WI38 (cell line): ENCODE data around the gene ANP32B.

Source experiments
- H3K4me3 ChIP-seq: 2 replicates; pipeline ENCODE4 v1.5.1; 2011; ENCODE audit warnings: low read depth, mild to moderate bottlenecking, control low read depth, low read length
- TF ChIP-seq, protein P1 (sequence below): IDR thresholded peaks from 2 replicates; pipeline ENCODE4 v1.5.1; 2012; ENCODE audit warnings: low read depth, mild to moderate bottlenecking, control low read depth, low read length

ANP32B gene

DNA sequence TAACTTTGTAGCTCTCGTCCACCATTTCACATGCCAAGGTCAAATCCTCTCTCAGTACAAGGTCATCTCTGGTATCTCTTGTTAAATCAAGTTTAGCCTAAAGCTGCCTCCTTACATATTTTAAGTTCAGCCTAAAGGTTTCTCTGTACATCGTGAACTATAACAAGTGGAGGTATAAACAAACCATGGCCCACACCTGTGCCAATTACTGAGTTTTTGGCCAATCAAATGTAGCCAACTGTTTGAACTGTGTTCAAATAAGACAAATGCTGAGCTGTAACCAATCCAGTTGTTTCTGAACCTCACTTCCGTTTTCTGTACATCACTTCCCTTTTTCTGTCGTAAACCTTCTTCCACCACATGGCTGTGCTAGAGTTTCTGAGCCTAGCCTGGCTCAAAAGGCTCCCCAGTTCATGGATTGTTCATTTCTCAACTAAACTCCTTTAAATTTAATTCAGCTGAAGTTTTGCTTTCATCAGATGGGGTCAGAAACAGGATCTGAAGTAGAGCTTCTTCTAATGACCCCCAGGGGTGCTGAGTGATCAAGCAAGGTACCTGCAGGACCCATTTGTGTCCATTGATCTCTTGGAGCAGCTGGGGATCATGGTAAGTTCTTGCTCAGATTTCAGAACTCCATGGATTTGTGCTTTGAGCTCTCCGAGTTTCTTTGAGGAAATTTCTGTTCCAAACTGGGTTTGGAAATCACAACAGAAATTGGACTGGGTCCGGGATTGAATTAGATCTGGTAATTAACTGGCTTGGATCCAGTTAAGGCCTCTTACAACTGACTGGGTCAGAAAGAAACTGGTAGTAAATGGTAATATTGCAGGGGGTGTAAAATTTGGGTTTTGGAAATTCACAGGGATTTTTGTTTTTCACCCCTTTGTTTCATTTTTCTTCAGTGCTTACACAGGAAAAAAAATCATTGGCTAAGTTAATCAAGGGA is 62.4 kb downstream of the ANP32B start:
- H3K4me3 ChIP-seq = no peak overlapping the region
- TF ChIP-seq, protein P1, sequence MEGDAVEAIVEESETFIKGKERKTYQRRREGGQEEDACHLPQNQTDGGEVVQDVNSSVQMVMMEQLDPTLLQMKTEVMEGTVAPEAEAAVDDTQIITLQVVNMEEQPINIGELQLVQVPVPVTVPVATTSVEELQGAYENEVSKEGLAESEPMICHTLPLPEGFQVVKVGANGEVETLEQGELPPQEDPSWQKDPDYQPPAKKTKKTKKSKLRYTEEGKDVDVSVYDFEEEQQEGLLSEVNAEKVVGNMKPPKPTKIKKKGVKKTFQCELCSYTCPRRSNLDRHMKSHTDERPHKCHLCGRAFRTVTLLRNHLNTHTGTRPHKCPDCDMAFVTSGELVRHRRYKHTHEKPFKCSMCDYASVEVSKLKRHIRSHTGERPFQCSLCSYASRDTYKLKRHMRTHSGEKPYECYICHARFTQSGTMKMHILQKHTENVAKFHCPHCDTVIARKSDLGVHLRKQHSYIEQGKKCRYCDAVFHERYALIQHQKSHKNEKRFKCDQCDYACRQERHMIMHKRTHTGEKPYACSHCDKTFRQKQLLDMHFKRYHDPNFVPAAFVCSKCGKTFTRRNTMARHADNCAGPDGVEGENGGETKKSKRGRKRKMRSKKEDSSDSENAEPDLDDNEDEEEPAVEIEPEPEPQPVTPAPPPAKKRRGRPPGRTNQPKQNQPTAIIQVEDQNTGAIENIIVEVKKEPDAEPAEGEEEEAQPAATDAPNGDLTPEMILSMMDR = no peak

DNA sequence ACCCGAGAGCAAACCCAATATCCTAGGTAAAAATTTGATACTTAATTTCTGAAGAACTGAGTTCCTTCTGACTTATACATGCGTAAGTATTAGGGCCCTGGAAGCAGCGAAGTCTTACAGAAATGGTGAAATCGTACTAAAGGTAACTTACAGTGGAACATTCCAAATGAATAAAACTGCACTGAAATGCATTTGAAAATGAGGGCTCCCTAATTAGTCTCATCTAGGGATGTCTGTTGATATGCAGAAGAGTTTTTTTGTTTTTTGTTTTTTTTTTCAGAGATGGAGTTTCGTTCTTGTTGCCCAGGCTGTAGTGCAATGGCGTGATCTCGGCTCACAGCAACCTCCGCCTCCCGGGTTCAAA is 63.0 kb downstream of the ANP32B start:
- H3K4me3 ChIP-seq = no peak overlapping the region
- TF ChIP-seq, protein P1 = no peak

DNA sequence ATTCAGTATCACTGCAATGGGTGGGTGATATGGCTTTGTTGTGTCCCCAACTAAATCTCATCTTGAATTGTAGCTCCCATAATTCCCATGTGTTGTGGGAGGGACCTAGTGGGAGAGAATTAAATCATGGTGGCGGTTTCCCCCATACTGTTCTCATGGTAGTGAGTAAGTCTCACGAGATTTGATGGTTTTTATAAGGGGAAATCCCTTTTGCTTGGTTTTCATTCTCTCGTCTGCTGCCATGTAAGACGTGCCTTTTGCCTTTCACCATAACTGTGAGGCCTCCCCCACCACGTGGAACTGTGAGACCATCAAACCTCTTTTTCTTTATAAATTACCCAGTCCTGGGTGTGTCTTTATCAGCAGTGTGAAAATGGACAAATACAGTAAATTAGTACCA is 63.9 kb downstream of the ANP32B start:
- TF ChIP-seq, protein P1 = no peak
- no peak overlapping the region for H3K4me3 ChIP-seq

DNA sequence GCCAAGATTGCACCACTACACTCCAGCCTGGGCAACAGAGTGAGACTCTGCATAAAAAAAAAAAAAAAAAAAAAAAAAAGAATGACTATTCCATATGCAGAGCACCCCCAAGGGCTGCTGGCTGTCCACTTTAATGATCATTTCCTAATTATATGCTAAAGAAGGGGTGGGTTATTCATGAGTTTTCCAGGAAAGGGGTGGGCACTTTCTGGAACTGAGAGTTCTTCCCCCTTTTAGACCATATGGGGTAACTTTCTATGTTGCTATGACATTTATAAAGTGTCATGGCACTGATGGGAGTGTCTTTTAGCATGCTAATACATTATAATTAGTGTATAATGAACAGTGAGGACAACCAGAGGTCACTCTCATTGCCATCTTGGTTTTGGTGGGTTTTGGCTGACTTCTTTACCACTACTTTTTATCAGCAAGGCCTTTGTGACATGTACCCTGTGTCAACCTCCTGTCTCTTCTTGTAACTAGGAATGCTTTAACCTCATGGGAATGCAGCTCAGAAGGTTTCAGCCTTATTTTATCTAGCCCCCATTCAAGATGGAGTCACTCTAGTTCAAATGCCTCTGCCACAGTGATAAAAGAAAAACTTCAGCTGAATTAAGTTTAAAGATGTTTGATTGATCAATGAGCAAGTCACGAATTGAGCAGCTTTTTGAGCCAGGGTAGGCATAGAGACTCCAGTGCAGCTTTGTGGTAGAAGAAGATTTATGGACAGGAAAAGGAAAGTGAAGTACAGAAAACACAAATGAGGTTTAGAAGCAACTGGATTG is 66.3 kb downstream of the ANP32B start:
- TF ChIP-seq, protein P1 = no peak
- H3K4me3 ChIP-seq = no peak overlapping the region

DNA sequence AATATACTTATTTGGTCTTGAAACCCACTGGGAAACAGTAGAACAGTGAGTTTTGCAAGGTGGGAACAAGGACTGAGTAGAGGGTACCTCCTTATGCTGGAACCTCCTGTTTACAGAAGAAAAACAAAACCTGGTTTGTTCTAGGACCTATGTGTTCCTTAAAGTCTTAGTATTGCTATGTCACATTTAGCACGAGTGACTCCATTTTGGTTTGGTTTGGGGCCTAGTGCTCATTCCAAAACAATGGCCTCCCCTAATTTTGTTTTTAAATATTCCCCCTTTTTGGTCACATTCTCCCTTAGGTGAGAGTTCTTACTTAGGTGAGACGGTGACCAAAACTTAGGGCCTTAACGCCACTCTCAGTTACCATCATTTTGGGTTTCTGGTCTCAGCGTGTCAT is 67.2 kb downstream of the ANP32B start:
- TF ChIP-seq, protein P1 = no peak
- no peak overlapping the region for H3K4me3 ChIP-seq

DNA sequence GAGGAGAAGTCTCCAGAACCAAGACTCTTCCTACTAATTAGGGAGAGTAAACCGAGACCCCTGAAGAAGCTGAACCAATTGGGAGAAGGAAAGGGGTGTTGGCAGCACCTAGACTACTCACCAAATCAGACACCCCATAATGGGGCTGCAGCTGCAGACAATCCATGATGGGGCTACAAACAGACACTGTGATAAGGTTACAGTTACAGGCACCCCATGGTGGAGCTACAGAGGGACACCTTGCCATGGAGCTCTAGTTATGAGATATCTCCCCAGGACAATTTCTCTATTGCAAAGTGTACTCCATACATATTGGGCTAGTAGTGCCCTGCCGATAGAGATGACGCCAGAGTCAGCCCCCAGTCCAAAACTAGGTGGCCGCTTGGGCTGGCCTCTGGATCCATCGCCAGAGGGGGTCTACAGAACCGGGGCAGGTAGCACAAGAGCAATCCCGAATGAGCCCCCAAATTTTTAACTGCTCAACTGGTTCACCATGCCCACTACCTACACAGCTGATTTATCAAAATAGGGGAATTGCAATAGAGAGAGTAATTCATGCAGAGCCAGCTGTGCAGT is 71.3 kb downstream of the ANP32B start:
- TF ChIP-seq, protein P1 = no peak
- no peak overlapping the region for H3K4me3 ChIP-seq
